NK-92 (cell line): ENCODE measurements around the gene TOR1AIP2.
"Not testable (repeated sequence)": the region's sequence is repeated elsewhere in the genome, so short reads cannot be mapped to it uniquely, and the experiment has no call there.

Experiments
- DNase-seq: peaks from one replicate; lab custom pipeline; 2025; ENCODE audit not compliant: unreplicated experiment; lab: John Stamatoyannopoulos, UW

Gene TOR1AIP2

GRCh38 chr1:179808503-179808902 is 69.1 kb downstream of the TOR1AIP2 start:
- no peak for DNase-seq

GRCh38 chr1:179807691-179808485 is 69.7 kb downstream of the TOR1AIP2 start:
- DNase-seq, result no peak

GRCh38 chr1:179807291-179807690 is 70.3 kb downstream of the TOR1AIP2 start:
- no peak for DNase-seq

- DNase-seq, result no peak
Measured at GRCh38 chr1:179806333-179806732, 71.3 kb downstream of the TOR1AIP2 start.

GRCh38 chr1:179805291-179806195 is 72.1 kb downstream of the TOR1AIP2 start:
- DNase-seq, result no peak

GRCh38 chr1:179804417-179804816 is 73.2 kb downstream of the TOR1AIP2 start:
- DNase-seq, result not testable (repeated sequence)

GRCh38 chr1:179803918-179804317 is 73.7 kb downstream of the TOR1AIP2 start:
- DNase-seq, result no peak

GRCh38 chr1:179803104-179803503 is 74.5 kb downstream of the TOR1AIP2 start:
- DNase-seq, result no peak

GRCh38 chr1:179800481-179800880 is 77.1 kb downstream of the TOR1AIP2 start:
- no peak for DNase-seq

GRCh38 chr1:179798864-179799516 is 78.6 kb downstream of the TOR1AIP2 start:
- DNase-seq, result no peak

- DNase-seq, result no peak
Measured at GRCh38 chr1:179798213-179798863, 79.3 kb downstream of the TOR1AIP2 start.

GRCh38 chr1:179794669-179795068 is 82.9 kb downstream of the TOR1AIP2 start:
- no peak for DNase-seq

GRCh38 chr1:179794146-179794545 is 83.5 kb downstream of the TOR1AIP2 start:
- no peak for DNase-seq

GRCh38 chr1:179793281-179793680 is 84.3 kb downstream of the TOR1AIP2 start:
- DNase-seq, result no peak
